ENCODE measurements around the gene TMTC3. TPM values are rescaled to one million over a fixed set of nuclear protein-coding genes. Genes with fewer than 3 reads are reported as not detected.

The TMTC3 gene
- total and polyA plus RNA-seq, 2 of the 8 experiments (the other 6 are each of a cell fraction or from before 2014, with no cell fraction given), result 7.0 to 45.1 TPM

DNA sequence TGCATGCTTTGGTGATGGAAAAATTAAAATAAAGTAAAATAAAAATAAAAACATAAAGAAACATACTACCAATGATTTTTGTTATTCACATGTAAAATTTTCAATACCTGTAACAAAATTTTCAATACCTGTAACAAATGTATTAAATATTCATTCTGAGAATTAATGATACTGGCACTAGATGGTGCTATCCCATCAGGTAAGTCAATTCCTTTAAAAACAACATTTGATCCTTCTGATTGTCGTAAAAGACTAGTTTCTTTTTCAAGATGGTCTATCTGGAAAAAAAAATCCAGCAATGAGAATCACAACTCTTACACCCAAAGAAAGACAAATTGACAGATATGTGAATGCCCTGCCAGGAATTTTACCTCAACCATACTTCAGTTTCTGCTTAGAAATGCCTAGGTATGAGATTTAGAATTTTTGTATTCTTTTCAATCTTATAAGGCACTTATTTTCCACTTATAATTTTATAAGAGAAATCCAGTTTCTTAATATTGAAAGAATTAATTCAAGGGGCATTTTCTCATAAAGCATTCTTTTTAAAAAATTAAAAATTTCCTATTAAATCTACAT lies 30.9 kb upstream of the TMTC3 start (continued):
- TF ChIP-seq, protein P1, sequence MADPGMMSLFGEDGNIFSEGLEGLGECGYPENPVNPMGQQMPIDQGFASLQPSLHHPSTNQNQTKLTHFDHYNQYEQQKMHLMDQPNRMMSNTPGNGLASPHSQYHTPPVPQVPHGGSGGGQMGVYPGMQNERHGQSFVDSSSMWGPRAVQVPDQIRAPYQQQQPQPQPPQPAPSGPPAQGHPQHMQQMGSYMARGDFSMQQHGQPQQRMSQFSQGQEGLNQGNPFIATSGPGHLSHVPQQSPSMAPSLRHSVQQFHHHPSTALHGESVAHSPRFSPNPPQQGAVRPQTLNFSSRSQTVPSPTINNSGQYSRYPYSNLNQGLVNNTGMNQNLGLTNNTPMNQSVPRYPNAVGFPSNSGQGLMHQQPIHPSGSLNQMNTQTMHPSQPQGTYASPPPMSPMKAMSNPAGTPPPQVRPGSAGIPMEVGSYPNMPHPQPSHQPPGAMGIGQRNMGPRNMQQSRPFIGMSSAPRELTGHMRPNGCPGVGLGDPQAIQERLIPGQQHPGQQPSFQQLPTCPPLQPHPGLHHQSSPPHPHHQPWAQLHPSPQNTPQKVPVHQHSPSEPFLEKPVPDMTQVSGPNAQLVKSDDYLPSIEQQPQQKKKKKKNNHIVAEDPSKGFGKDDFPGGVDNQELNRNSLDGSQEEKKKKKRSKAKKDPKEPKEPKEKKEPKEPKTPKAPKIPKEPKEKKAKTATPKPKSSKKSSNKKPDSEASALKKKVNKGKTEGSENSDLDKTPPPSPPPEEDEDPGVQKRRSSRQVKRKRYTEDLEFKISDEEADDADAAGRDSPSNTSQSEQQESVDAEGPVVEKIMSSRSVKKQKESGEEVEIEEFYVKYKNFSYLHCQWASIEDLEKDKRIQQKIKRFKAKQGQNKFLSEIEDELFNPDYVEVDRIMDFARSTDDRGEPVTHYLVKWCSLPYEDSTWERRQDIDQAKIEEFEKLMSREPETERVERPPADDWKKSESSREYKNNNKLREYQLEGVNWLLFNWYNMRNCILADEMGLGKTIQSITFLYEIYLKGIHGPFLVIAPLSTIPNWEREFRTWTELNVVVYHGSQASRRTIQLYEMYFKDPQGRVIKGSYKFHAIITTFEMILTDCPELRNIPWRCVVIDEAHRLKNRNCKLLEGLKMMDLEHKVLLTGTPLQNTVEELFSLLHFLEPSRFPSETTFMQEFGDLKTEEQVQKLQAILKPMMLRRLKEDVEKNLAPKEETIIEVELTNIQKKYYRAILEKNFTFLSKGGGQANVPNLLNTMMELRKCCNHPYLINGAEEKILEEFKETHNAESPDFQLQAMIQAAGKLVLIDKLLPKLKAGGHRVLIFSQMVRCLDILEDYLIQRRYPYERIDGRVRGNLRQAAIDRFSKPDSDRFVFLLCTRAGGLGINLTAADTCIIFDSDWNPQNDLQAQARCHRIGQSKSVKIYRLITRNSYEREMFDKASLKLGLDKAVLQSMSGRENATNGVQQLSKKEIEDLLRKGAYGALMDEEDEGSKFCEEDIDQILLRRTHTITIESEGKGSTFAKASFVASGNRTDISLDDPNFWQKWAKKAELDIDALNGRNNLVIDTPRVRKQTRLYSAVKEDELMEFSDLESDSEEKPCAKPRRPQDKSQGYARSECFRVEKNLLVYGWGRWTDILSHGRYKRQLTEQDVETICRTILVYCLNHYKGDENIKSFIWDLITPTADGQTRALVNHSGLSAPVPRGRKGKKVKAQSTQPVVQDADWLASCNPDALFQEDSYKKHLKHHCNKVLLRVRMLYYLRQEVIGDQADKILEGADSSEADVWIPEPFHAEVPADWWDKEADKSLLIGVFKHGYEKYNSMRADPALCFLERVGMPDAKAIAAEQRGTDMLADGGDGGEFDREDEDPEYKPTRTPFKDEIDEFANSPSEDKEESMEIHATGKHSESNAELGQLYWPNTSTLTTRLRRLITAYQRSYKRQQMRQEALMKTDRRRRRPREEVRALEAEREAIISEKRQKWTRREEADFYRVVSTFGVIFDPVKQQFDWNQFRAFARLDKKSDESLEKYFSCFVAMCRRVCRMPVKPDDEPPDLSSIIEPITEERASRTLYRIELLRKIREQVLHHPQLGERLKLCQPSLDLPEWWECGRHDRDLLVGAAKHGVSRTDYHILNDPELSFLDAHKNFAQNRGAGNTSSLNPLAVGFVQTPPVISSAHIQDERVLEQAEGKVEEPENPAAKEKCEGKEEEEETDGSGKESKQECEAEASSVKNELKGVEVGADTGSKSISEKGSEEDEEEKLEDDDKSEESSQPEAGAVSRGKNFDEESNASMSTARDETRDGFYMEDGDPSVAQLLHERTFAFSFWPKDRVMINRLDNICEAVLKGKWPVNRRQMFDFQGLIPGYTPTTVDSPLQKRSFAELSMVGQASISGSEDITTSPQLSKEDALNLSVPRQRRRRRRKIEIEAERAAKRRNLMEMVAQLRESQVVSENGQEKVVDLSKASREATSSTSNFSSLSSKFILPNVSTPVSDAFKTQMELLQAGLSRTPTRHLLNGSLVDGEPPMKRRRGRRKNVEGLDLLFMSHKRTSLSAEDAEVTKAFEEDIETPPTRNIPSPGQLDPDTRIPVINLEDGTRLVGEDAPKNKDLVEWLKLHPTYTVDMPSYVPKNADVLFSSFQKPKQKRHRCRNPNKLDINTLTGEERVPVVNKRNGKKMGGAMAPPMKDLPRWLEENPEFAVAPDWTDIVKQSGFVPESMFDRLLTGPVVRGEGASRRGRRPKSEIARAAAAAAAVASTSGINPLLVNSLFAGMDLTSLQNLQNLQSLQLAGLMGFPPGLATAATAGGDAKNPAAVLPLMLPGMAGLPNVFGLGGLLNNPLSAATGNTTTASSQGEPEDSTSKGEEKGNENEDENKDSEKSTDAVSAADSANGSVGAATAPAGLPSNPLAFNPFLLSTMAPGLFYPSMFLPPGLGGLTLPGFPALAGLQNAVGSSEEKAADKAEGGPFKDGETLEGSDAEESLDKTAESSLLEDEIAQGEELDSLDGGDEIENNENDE (IDR thresholded peaks at IDR 0.05; ENCODE audit: insufficient replicate concordance, low read length), result no peak
- no peak for TF ChIP-seq HDAC6 (IDR thresholded peaks at IDR 0.05; ENCODE audit: low read depth, low read length)
- TF ChIP-seq CHD1 (IDR thresholded peaks at IDR 0.05; ENCODE audit: low read depth, low read length), result no peak
- no peak for TF ChIP-seq KDM1A (IDR thresholded peaks at IDR 0.05; ENCODE audit: borderline replicate concordance, low read length)
- no peak for TF ChIP-seq SIX5 (IDR thresholded peaks at IDR 0.05; ENCODE audit: low read depth, low read length)
- TF ChIP-seq, protein P2, sequence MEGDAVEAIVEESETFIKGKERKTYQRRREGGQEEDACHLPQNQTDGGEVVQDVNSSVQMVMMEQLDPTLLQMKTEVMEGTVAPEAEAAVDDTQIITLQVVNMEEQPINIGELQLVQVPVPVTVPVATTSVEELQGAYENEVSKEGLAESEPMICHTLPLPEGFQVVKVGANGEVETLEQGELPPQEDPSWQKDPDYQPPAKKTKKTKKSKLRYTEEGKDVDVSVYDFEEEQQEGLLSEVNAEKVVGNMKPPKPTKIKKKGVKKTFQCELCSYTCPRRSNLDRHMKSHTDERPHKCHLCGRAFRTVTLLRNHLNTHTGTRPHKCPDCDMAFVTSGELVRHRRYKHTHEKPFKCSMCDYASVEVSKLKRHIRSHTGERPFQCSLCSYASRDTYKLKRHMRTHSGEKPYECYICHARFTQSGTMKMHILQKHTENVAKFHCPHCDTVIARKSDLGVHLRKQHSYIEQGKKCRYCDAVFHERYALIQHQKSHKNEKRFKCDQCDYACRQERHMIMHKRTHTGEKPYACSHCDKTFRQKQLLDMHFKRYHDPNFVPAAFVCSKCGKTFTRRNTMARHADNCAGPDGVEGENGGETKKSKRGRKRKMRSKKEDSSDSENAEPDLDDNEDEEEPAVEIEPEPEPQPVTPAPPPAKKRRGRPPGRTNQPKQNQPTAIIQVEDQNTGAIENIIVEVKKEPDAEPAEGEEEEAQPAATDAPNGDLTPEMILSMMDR (IDR thresholded peaks at IDR 0.05; ENCODE audit: control extremely low read depth in 1 of 3, insufficient read depth in 1 of 3, low read depth in 1 of 3, low read length in 3 of 3), result peak in 2 of 3 experiments; percentile 9 to 22; a peak in 2 of 4 replicates
- no peak for TF ChIP-seq RNF2 (IDR thresholded peaks at IDR 0.05; ENCODE audit: borderline replicate concordance, low read depth, low read length, missing control alignments, poor library complexity, severe bottlenecking)

Data from H1 (cell line).